Caki2 (cell line): Measurements from ENCODE around the gene GTPBP4. TPM values are rescaled to one million over a fixed set of nuclear protein-coding genes. Genes with fewer than 3 reads are reported as not detected.
"Not testable (repeated sequence)": the region's sequence is repeated elsewhere in the genome, so short reads cannot be mapped to it uniquely, and the experiment has no call there.

ENCODE experiments used
- DNase-seq: peaks from one replicate; pipeline ENCODE4 v3.0.0-alpha.2; 2015; ENCODE audit warnings: low read depth
- in situ Hi-C: cut with HindIII; loops from 2 replicates; pipeline ENCODE4 v1.10.0; 2016; ENCODE audit warnings: low sequenced_read_pairs, low pct_unique_long_range_greater_than_20kb, mixed read lengths
- total RNA-seq: library from RNA; depleted of rRNA; stranded (reverse); fragments of >200 nt; shearing (Covaris generic); gene quantifications from 2 replicates; pipeline ENCODE4 v1.2.3, GENCODE V29; 2014; ENCODE audit warnings: low replicate concordance

Gene GTPBP4
- total RNA-seq, 1 experiment from 2014 or later = 58.9 TPM

DNA sequence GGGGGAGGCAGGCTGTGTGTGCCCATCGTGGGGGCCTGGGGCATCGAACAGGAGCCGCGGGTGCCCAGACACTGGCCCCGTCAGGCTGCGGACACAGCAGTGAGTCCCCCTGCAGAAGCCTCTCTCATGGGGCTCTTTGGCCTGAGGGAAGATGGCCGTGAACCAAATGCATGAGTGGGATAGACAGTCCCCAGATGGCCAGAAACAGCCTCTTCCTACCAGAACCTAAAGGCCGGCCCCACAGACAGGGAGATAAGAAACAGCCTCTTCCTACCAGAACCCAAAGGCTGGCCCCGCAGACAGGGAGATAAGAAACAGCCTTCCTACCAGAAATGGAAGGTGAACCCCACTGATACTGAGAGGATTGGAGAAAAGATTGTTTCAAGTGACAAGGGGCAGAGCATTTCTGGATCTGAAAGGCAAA lies 20.8 kb downstream of the GTPBP4 start:
- in situ Hi-C loops = no loop called here
- no peak for DNase-seq

DNA sequence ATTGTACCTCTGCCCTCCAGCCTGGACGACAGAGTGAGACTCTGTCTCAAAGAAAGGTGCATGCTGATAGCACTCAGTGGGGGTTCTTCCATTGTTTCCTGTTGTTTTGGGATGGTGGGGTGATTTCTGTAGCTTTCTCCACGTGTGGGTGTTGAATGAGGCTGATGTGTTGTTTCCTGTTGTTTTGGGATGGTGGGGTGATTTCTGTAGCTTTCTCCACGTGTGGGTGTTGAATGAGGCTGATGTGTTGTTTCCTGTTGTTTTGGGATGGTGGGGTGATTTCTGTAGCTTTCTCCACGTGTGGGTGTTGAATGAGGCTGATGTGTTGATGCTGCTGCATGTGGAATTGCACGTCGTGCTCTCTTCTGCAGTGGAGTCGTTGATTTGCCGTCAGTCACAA lies 21.7 kb downstream of the GTPBP4 start:
- DNase-seq, in situ Hi-C loops: not testable (repeated sequence)

DNA sequence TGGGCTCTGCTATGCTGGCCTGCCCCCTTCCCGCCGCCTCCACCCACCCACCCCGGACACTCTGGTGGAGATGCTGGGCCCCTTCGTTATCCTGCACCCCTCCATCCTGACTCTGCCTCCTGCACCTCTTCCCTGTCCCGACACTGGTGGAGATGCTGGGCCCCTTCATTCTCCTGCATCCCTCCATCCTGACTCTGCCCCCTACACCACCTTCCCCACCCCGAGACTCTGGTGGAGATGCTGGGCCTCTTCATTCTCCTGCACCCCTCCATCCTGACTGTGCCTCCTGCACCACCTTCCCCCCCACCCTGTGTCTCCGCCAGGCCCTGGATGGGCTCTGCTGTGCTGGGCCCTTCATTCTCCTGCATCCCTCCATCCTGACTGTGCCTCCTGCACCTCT lies 22.5 kb downstream of the GTPBP4 start:
- in situ Hi-C loops = no loop called here
- no peak for DNase-seq

DNA sequence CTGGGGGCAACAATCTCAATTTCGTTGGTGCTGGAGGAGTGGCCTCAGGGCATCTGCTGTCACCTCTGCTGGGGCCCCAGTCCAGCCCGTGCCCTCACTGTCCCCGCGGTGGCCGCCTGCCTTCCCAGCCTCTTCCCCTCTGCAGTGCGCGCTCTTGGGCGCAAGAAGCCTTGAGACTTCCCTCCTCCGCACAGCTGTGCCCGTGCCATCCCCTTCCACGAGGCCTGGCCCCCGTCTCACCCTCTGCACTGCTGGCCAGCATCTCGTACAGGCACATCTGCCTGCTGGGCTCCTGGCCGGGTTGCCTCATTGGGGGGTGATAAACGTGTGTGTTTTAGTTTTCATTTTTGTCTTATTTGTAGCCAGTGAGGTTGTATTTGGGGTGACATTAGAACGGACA lies 23.5 kb downstream of the GTPBP4 start:
- no peak for DNase-seq
- in situ Hi-C loops = no loop called here

DNA sequence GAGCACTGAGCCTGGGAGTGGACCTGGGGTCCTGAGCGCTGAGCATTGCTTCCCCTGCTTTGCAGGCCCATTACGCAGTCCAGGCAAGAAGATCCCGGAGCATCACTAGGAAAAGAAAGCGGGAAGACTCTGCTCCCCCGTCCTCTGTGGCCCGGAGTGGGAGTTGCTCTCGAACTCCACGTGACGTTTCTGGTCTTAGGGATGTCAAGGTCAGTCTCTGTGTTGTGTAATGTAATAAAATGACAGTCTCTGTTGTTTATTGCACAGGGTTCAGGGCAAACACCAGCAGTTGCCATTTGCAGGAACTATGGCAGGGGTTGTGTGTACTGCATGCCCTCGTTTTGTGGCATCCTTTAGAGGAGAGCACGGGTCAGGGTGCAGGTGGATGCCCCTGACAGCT lies 27.5 kb downstream of the GTPBP4 start:
- in situ Hi-C loops = no loop called here
- DNase-seq = no peak

DNA sequence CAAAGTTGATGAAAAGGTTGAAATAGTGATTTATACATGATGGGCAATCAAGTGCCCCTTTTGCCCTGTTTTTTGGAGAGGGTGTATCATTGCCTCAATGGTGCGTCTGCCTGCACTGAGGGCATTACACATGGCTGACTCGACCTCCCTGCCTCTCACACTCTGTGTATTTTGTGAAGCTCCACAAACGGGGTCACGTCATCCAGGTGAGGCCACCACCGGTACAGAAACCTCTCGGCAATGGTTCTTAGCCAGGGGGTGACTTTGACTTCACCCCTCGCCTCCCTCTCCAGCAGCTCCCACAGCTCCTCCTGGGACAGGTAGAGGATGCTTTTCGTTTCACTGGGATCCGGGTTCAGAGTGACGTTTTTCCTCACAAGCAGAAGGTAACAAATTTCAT lies 31.1 kb downstream of the GTPBP4 start:
- in situ Hi-C loops = no loop called here
- no peak for DNase-seq

DNA sequence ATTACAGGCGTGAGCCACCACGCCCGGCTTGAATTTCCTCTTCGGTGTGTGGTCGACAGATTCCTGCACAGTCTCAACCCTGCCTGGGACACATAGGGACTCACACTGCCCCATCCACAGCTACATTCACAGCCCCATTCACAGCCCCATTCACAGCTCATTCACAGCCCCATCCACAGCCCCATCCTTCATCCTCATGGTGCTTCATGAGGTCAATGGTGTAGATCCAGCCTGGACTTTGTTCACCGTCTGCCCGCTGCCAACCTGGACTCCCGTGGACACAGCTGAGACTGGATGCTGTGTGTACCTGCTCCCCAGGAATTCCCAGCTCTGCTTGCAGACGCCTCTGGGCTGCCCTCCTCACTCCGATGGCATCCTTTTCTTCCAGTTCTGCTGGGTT lies 32.2 kb downstream of the GTPBP4 start:
- in situ Hi-C loops = no loop called here
- no peak for DNase-seq

DNA sequence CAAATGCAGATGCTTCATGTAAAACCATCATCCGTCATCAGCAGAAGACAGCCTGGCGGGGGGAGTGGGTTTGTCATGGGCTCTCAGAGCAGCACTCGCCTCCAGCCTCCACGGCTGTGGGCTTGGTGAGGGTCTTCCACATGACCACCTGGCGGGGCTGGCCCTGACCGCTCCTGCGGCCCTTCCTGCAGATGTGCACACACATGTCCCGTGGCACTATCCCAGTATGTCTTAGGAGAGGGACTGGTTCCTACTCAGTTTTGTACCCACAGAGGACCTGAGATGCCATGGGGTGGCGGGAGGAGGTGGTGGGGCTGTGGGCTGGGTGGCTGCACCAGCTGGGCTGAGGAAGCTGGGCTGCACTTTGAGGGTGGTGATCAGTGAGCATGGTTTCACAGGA lies 32.7 kb downstream of the GTPBP4 start:
- DNase-seq = no peak
- in situ Hi-C loops = no loop called here

DNA sequence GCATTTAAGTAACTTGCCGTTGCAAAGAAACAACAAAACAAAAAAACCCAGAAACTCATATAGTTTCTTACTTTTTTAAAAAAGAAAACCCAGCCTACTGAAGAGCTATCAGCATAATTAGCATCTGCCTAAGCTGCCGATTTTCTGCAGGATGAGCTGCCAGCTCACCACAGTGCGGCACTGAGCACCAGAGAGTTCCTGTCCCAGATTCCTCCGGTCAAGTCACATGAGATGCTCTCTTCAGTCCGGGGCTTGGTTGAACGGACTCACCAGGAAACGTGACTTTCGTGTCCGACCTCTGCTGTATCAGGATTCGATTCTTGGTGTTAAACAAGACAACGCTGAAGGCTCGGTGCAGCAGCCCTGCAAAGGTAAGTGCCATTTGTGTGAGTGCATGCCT lies 34.2 kb downstream of the GTPBP4 start:
- in situ Hi-C loops = no loop called here

DNA sequence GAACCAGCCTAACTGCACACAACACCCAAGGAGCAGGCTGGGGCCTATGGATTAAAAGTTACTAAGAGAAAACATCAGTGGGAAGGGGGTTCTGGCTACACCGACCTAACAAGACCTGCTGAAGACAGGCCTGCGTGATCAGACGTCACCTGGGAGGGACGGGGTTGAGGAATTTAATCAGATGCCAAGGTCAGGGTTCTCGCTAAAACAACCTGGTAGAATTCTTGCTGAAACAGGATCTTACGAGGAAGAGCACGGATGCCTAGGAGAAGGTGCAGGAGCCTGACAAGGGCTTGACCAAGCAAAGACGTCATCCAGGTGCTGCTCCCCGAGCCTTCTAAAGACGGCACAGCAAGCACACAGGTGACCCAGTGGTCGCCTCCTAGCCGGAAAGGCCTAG lies 35.9 kb downstream of the GTPBP4 start:
- in situ Hi-C loops = no loop called here
- no peak for DNase-seq

More for the DNA sequence above, 34.2 kb downstream of the GTPBP4 start:
- DNase-seq = no peak

DNA sequence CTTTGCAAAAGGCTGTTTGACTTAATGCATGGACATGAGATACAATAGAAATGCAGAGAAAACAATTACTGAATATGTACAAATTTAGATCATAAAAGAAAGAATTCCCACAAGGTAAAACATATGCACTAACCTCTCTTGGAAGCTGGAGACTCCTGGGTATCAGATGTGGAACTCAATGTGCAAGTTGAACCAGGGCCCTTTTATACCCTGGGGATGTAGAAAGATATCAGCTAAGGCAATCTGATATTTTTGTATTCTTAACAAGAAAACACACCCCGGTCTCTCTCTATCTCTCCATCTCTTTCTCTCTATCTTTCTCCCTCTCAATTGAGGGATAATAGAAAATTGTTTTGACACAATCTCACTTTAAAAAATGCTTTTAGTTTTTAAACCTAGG lies 37.4 kb downstream of the GTPBP4 start, which contains the start of gene IDI2:
Gene IDI2 (minus strand): TSS at position 177 of the 400 bp plus-strand sequence. CDS start 1,136 bp downstream, outside the sequence.
- in situ Hi-C loops = no loop called here
- no peak for DNase-seq

DNA sequence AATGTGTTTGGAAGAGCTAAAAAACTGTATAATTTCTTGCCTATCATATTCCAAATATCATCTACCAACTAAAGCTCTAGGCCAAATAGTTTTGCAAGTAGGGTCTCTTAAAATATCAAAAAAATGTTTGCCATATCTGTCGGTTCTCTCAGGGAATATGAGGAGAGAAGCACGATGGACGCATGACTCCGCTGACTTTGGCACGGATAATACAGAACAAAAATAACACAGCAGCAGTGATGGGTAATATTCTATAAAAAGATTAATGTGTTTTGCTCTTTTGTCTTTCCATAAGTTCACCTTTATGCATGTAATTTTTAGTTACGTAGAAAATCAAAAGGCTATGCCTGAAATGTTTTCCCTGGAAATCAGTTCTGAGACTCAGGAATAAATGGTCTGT lies 38.3 kb downstream of the GTPBP4 start:
- in situ Hi-C loops = no loop called here
- DNase-seq = no peak

DNA sequence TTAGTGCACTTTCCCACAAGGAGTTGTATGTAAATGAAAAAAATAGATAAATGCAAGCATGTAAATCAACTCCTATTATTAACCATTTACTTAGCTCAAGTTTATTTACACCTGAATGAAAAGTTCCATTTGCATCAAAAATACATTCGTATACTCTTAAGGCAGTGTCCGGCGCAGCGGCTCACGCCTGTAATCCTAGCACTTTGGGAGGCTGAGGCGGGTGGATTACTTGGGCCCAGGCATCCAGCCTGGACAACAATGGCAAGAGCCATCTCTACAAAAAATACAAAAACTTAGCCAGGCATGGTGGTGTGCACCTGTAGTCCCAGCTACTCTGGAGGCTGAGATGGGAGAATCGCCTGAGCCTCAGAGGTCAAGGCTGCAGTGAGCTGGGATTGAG lies 41.6 kb downstream of the GTPBP4 start:
- in situ Hi-C loops = no loop called here
- no peak for DNase-seq

DNA sequence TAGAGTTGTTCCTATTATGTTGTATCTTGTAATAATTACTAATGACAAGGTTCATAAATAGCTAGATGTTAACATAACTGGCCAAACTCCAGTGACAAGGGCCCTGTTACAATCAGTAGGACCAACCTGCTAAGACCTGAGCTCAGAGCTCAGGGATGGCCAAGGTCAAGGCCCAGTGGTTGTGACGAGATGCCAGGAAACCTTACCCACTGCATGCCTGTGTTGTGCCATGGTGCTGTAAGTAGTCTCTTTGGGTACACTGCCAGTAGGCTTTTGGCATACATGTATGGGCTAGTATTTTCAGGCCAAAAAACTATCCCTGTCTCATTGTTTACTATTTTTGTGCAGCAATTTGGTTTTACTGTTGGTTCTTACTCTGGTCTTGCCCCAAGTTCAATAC lies 45.4 kb downstream of the GTPBP4 start:
- in situ Hi-C loops = no loop called here
- no peak for DNase-seq

DNA sequence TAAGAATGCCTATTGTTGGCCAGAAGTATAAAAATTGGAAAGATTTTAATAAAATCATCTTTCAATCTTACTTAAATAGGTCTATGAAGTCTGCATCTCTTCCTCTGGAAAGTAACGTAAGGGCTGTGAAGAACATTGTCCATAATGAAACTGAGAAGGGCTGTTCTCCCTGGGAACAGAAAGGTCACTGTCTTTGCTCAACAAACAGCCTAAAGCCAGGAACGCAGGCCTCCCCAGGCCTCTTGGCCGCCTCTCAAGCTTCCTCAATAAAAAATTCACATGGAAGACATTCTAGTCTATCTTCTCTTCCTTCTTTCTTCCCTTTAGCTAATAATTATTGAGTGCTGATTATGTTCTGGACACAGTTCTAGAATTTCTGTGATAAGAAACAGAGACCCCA lies 46.5 kb downstream of the GTPBP4 start:
- in situ Hi-C loops = no loop called here
- no peak for DNase-seq

DNA sequence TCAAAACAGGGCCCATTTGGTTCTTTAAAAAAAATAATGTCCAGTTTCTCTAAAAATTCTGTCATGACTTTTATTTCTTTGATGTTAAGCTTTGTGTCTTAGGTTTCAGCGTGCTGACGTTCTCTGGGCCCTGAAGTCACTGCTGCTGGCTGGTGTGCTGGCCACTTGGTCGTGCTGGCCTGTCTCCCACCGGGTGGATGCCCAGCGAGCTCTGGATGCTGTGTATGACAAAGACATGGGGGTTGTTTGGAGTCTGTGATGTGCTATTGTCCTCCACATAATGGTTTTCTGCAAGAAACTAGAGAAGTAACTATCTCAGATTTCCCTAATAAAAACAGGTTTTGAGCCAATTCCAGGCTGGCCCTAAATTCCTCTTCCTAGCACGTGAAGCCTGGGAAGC lies 47.0 kb downstream of the GTPBP4 start:
- in situ Hi-C loops = no loop called here
- DNase-seq = no peak

DNA sequence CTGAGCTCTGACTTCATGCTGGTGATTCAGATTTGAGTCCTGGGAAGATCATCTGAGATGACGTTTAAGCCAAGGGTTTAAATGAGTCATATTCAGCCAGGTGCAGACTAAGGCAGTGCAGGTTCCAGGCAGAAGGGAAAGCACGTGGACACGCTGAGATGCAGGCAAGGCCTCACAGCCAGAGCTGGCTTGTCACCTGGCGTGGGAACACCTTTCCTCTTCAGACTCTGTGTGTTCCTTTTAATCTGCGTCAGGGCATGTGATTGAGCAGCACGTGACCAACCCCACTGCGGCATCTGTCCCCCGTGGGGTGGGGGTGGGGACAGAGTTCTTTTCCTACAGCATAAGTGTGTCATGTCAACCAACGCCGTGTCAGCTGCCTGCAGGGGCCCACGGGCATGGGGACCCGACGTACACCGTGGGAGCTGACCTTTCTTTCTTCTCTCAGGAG lies 48.1 kb downstream of the GTPBP4 start:
- in situ Hi-C loops = no loop called here
- peak; percentile 48 for DNase-seq

DNA sequence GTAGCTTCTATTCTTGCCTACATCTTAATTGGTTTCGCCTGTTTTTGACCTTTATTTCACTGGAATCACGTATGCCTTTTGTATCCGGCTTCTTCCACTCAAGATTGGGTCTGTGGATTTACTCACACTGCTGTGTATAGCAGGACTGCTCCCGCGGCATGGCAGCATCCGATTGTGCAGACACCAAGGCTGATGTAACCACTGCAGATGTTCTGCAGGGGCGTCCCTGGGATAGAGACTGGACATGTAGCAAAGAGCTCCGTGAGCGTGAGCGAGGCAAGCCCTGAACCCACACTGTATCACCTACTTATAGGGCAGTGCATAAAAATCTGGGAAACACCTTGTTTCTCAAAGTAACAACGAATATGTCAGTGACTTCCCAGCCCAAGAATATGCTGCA lies 48.9 kb downstream of the GTPBP4 start:
- in situ Hi-C loops = no loop called here
- DNase-seq = no peak

DNA sequence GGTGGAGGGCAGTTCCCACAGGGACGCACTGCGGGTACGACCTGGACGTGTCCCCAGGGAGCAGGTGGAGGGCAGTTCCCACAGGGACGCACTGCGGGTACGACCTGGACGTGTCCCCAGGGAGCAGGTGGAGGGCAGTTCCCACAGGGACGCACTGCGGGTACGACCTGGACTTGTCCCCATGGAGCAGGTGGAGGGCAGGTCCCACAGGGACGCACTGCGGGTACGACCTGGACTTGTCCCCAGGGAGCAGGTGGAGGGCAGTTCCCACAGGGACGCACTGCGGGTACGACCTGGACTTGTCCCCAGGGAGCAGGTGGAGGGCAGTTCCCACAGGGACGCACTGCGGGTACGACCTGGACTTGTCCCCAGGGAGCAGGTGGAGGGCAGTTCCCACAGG lies 50.5 kb downstream of the GTPBP4 start:
- in situ Hi-C loops, DNase-seq: not testable (repeated sequence)

DNA sequence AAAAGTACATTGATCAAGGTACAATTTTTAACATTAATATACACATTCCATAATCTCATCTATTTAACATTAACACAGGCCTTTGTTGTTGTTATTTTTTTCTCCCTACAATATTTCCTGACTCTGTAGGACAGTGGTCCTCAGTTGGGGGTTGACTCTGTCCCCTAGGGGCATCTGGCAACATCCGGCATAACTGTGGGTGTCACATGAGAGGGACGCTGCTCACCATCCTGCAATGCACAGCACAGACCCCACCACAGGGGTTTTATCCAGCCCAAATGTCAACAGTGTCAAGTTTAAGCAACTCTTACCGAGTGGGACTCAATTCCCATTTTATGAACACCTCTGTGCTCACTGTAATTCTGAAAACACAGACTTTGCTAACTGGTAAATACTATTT lies 51.9 kb downstream of the GTPBP4 start:
- in situ Hi-C loops = no loop called here
- no peak for DNase-seq

DNA sequence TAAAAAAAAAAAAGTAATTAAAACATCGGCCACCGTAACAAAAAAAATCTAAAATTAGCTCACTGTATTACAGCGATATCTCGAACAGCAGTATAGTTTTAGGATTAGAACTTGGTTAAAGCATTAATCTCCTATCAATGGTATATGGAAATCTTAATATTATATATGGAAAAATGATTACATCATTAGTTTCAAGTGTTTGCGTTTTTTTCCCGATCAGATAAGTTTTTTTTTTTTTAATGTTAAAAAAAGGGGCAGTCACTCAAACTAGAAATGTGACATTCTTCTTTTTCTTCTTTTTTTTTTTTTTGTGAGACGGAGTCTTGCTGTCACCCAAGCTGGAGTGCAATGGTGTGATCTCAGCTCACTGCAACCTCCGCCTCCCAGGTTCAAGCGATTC lies 53.3 kb downstream of the GTPBP4 start:
- in situ Hi-C loops = no loop called here
- no peak for DNase-seq
